Peyer's patch (tissue), 4 donors: ENCODE results near the gene MRPL53.

Source experiments
- CTCF ChIP-seq, 6 experiments: fragments of 450-650 bp in 4 of 6; fragments of 200-600 bp in 2 of 6; sonication (generic) in 1 of 6; IDR thresholded peaks; one replicate each; pipeline ENCODE4 v1.5.1; 2017 to 2019; ENCODE audit warnings: antibody characterized with exemption in 6 of 6, mild to moderate bottlenecking in 3 of 6, moderate library complexity in 1 of 6
- POLR2A ChIP-seq, 2 donors: fragments of 450-650 bp; IDR thresholded peaks; one replicate each; pipeline ENCODE4 v1.5.1; 2017; ENCODE audit warnings: antibody characterized with exemption in 2 of 2, mild to moderate bottlenecking in 2 of 2, moderate library complexity in 2 of 2

- TF ChIP-seq CTCF (IDR thresholded peaks at IDR 0.05) (no peak), POLR2A (IDR thresholded peaks at IDR 0.05) (no peak)
Measured at GRCh38 chr2:74430502-74430901, 42.0 kb downstream of the MRPL53 start.
